Ascending aorta (tissue), 2 donors: Measurements from ENCODE around the gene SCN1B. TPM values are rescaled to one million over a fixed set of nuclear protein-coding genes. Genes with fewer than 3 reads are reported as not detected.
A peak's percentile ranks its signal among the peaks of the same experiment; 100 is the strongest.

ENCODE experiments used
- DNase-seq, 2 donors: peaks; one replicate each; pipeline ENCODE4 v3.0.0-alpha.2; 2019; ENCODE audit warnings: low spot score in 2 of 2
- H3K27ac ChIP-seq, 2 donors: fragments of 200-600 bp; sonication (generic); one replicate each; pipeline ENCODE4 v1.5.1; 2016 to 2017; ENCODE audit warnings: mild to moderate bottlenecking in 1 of 2
- H3K27me3 ChIP-seq: fragments of 200-600 bp; sonication (generic); one replicate; pipeline ENCODE4 v1.5.1; 2017
- H3K36me3 ChIP-seq, 2 donors: fragments of 200-600 bp; sonication (generic); one replicate each; pipeline ENCODE4 v1.5.1; 2016
- H3K4me1 ChIP-seq, 2 donors: fragments of 200-600 bp; sonication (generic); one replicate each; pipeline ENCODE4 v1.5.1; 2016 to 2017; ENCODE audit warnings: mild to moderate bottlenecking in 1 of 2
- H3K4me3 ChIP-seq, 2 donors: fragments of 200-600 bp; sonication (generic); one replicate each; pipeline ENCODE4 v1.5.1; 2016 to 2017; ENCODE audit warnings: mild to moderate bottlenecking in 1 of 2
- H3K9me3 ChIP-seq, 2 donors: fragments of 200-600 bp; sonication (generic); one replicate each; pipeline ENCODE4 v1.5.1; 2016
- intact Hi-C: fragments of 100-400 bp; cut with DNase I; formaldehyde crosslinking; loops from one replicate; pipeline ENCODE4 v1.15.1; 2023
- total RNA-seq: library from RNA; depleted of rRNA; stranded (reverse); fragments of >200 nt; gene quantifications from one replicate; pipeline ENCODE4 v1.1.0, GENCODE V29; 2016
- TF ChIP-seq, protein P1 (sequence below), 3 experiments: fragments of 200-600 bp in 2 of 3; fragments of 450-650 bp in 1 of 3; sonication (generic) in 2 of 3; IDR thresholded peaks; one replicate each; pipeline ENCODE4 v1.5.1; 2016 to 2019; ENCODE audit warnings: antibody characterized with exemption in 3 of 3, mild to moderate bottlenecking in 1 of 3, moderate library complexity in 1 of 3

SCN1B gene
- total RNA-seq, 1 donor from 2014 or later: 20.8 TPM

DNA sequence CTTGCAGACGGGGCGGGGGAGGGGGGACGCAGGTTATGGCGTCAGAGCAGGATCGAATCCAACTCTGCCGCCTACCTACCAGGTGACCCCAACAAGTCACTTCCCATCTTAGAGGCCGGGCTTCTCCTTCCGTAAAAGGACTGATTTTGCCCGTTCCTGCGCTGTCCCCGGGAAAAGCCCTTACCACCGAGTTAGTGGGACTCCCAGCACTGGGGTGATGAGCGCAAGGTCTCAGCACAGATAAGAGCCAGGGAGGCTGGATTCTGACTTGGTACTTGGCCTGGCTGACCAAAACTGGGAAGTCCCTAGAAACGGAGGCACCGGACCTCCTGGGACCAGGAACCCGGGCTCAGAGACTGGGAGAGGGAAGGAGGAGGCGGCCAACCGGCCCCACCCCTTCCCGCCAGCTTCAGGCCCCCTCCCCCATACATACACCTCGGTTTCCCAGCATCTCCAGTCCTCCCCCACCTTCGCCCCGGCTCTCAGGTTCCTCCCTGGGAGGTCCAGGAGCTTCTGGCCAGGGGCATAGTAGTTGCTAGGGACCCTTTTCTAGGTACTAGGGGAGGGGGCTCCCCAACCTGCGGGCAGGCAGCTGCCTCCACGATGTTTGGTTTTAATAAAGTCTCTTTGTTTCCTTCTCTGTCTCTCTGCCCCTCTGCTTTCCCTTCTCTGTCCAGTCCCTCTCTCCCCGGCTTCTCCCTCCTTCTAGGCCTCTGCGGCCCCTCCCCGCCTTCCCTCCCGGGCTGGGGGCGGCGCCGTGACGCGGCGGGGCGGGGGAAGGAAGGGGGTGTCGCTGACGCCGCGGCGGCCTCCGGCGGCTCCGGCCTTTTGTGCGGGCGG lies 30.6 kb upstream of the SCN1B start, which contains the start of gene GRAMD1A:
TSS of gene GRAMD1A (plus strand) at position 826 of the 840 bp plus-strand sequence. CDS start 156 bp downstream, outside the sequence.
- TF ChIP-seq, protein P1, sequence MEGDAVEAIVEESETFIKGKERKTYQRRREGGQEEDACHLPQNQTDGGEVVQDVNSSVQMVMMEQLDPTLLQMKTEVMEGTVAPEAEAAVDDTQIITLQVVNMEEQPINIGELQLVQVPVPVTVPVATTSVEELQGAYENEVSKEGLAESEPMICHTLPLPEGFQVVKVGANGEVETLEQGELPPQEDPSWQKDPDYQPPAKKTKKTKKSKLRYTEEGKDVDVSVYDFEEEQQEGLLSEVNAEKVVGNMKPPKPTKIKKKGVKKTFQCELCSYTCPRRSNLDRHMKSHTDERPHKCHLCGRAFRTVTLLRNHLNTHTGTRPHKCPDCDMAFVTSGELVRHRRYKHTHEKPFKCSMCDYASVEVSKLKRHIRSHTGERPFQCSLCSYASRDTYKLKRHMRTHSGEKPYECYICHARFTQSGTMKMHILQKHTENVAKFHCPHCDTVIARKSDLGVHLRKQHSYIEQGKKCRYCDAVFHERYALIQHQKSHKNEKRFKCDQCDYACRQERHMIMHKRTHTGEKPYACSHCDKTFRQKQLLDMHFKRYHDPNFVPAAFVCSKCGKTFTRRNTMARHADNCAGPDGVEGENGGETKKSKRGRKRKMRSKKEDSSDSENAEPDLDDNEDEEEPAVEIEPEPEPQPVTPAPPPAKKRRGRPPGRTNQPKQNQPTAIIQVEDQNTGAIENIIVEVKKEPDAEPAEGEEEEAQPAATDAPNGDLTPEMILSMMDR (IDR thresholded peaks at IDR 0.05): no peak
- peak within 1 kb of the TSS; percentile 95 to 100 for H3K27ac ChIP-seq
- H3K36me3 ChIP-seq: peaks cover 0 to 5% of the 10 kb centered on the region in 2 donors
- H3K4me3 ChIP-seq: peak within 1 kb of the TSS; percentile 94 to 99
- H3K9me3 ChIP-seq: no peaks in the 10 kb centered on the region
- intact Hi-C loops: loop anchor here (1.0 to 2.0 kb wide), 2 partner anchors 32 to 139 kb away; partner anchors contain the start of gene FXYD1
- DNase-seq: peak; percentile 84 to 93
- H3K27me3 ChIP-seq: no peaks in the 10 kb centered on the region
- peaks cover 9 to 22% of the 10 kb centered on the region in 2 donors for H3K4me1 ChIP-seq

DNA sequence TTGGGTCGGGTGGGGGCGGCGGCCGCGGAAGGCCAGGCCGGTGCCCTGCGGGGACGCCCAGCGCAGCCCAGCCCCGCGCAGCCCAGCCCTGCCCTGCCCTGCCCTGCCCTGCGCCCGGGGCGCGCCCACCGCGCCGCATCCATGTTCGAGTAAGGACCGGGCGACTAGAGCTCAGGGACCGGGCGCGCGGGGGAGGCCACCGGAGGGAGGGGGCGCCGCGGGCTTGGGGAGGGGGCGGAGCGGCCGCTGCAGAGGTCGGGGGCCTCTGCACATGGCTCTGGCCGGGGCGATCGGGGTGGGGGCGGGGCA lies 30.0 kb upstream of the SCN1B start:
- Histone ChIP-seq H3K27me3 (no peaks in the 10 kb centered on the region), H3K4me1 (peaks cover 4 to 16% of the 10 kb centered on the region in 2 donors), H3K36me3 (peaks cover 0 to 5% of the 10 kb centered on the region in 2 donors), H3K4me3 (peak overlapping the region; percentile 94 to 99), H3K9me3 (no peaks in the 10 kb centered on the region), H3K27ac (peak overlapping the region; percentile 95 to 100)
- TF ChIP-seq, protein P1 (IDR thresholded peaks at IDR 0.05): no peak
- intact Hi-C loops: loop anchor here (1.0 kb wide), 1 partner anchor 31 kb away; no protein-coding TSS in a partner anchor
- DNase-seq: no peak

DNA sequence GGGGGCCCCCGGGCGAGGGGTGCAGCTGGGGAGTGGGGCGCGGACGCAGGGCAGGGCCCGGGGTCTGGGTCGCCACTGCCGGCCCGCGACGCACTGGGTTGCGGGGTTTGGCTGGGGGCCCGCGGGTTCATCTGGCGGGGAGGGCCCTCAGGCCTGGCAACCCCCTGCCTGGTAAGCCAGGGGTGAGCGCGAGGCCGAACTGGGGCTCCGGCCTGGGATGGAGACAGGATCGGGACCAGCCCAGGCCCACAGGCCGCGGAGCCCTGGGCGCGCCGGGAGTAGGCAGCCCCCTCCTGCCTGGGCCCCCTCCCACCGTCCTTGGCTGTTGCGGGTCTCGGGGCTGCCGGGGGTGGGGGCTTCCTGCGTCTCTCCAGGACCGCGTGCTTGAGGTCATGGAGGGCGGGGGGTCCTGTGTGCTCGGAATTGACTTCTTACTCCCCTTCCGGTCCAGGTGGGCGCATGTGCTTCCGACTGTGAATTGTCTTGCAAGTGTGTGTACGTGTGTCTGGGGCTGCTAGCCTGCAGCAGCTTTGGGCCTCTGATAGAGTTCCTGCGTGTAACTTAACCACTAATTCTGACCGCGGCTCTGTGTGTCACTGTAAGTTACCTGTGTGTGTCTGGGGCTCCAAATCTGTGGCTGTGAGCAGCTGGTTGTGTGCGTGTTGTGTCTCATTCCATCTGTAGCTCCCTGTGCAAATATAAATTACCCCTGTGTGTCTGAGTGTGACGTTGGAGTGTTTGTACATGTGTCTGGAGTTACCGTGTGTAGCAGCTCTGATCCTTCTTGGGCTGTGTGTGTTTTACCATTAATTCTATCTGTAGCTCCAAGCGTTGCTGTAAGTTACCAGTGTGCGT lies 29.4 kb upstream of the SCN1B start:
- intact Hi-C loops: loop anchor here (1.0 kb wide), 1 partner anchor 30 kb away; no protein-coding TSS in a partner anchor
- H3K27ac ChIP-seq: peak overlapping the region; percentile 95 to 100
- TF ChIP-seq, protein P1 (IDR thresholded peaks at IDR 0.05): no peak
- no peaks in the 10 kb centered on the region for H3K9me3 ChIP-seq
- peak overlapping the region; percentile 94 to 99 for H3K4me3 ChIP-seq
- peaks cover 4 to 5% of the 10 kb centered on the region in 2 donors for H3K36me3 ChIP-seq
- peaks cover 5 to 16% of the 10 kb centered on the region in 2 donors for H3K4me1 ChIP-seq
- no peak for DNase-seq
- H3K27me3 ChIP-seq: no peaks in the 10 kb centered on the region

DNA sequence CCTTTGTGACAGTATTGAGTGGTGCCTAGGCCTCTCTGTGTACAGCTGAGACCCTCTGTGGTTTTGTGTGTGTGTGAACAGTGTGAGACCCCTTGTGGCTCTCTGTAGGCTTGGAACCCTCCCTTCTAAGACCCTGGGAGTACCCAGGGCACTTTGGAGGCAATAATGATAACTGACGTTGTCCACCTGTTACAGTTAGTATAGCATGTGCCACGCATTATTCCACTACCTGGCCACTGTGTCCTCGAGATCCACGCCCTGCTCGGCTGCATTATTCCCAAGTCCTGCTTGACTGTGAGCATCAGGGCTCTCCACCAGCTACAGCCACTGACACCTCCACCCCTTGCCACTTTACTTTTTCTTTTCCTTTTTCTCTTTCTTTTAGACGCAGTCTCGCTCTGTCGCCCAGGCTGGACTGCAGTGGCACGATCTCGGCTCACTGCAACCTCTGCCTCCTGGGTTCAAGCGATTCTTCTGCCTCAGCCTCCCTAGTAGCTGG lies 28.2 kb upstream of the SCN1B start:
- no peaks in the 10 kb centered on the region for H3K9me3 ChIP-seq
- intact Hi-C loops: no loop called here
- no peaks in the 10 kb centered on the region for H3K27me3 ChIP-seq
- H3K27ac ChIP-seq: peak overlapping the region in 1 of 2 donors; percentile 100
- peaks cover 5 to 7% of the 10 kb centered on the region in 2 donors for H3K36me3 ChIP-seq
- DNase-seq: no peak
- H3K4me3 ChIP-seq: peak overlapping the region in 1 of 2 donors; percentile 99
- TF ChIP-seq, protein P1 (IDR thresholded peaks at IDR 0.05): no peak
- H3K4me1 ChIP-seq: peaks cover 6 to 16% of the 10 kb centered on the region in 2 donors

DNA sequence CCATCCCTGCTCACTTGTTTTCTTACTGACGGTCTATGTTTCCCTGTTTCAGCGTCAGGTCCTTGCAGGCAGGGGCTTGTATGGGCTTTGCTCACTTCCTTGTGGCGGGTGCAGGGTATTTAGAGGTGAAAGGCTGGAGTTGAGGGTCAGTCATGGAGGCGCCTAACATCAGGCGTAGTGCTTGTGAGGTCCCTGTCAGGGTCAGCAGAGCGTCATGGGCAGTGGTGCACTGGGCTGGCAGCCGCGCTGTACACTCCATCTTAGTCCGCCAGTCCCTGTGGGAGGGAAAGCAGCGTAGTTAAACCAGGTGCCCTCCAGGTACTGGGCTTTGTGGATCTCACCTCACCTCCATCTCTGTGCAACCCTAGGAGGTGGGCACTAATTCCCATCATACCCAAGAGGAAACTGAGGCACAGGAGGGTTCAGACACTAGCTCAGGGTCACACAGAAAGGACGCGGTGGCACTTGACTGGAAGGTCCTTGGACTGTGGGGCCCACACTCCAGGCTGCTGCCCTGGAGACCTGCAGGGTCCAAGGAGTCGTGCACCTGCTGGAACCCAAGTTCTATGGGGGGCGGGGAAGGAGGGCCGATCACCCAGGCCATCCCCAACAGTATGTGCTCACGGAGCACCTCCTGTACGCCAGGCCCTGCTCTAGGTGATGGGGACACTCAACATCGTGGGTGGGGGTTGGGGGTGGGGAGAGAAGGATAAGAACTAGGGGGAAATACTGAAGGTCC lies 25.6 kb upstream of the SCN1B start:
- H3K4me1 ChIP-seq: peaks cover 6 to 7% of the 10 kb centered on the region in 2 donors
- no peak for DNase-seq
- H3K4me3 ChIP-seq: no peak overlapping the region
- peaks cover 14% of the 10 kb centered on the region in 2 donors for H3K36me3 ChIP-seq
- H3K9me3 ChIP-seq: no peaks in the 10 kb centered on the region
- intact Hi-C loops: no loop called here
- H3K27me3 ChIP-seq: no peaks in the 10 kb centered on the region
- TF ChIP-seq, protein P1 (IDR thresholded peaks at IDR 0.05): no peak
- H3K27ac ChIP-seq: no peak overlapping the region
